Amygdala (tissue), 56 donors: ENCODE results near the gene GPATCH8.
"Not testable (repeated sequence)": the region's sequence is repeated elsewhere in the genome, so short reads cannot be mapped to it uniquely, and the experiment has no call there.

Source experiments
- DNase-seq, 56 donors: peaks; one replicate each; lab custom pipeline; 2025; lab: John Stamatoyannopoulos, UW

GPATCH8 gene

GRCh38 chr17:44503147-44504029, at the start of gene GPATCH8:
Gene GPATCH8, minus strand, starts transcription at chr17:44503406. Its CDS starts 36 bp downstream, at chr17:44503370.
- peak; percentile 35 to 96 (median 88) for DNase-seq

GRCh38 chr17:44552361-44552760, 49.2 kb upstream of the GPATCH8 start:
- no peak for DNase-seq

GRCh38 chr17:44549686-44550085, 46.5 kb upstream of the GPATCH8 start:
- DNase-seq: no peak

GRCh38 chr17:44548376-44549230, 45.4 kb upstream of the GPATCH8 start:
- DNase-seq: no peak

GRCh38 chr17:44547625-44548267, 44.5 kb upstream of the GPATCH8 start:
- DNase-seq: peak in 10 of 56 donors; percentile 8 to 24 (median 9)

- no peak for DNase-seq
These were observed 43.7 kb upstream of the GPATCH8 start for GRCh38 chr17:44546671-44547606.

- DNase-seq: no peak
These were observed 40.8 kb upstream of the GPATCH8 start for GRCh38 chr17:44543905-44544523.

GRCh38 chr17:44543213-44543904, 40.2 kb upstream of the GPATCH8 start:
- DNase-seq: no peak

- no peak for DNase-seq
These were observed 38.8 kb upstream of the GPATCH8 start for GRCh38 chr17:44541884-44542581.

GRCh38 chr17:44540246-44541084, 37.3 kb upstream of the GPATCH8 start:
- DNase-seq: no peak

GRCh38 chr17:44539673-44540072, 36.5 kb upstream of the GPATCH8 start:
- peak in 1 of 56 donors; percentile 7 for DNase-seq

- not testable (repeated sequence) for DNase-seq
These were observed 34.7 kb upstream of the GPATCH8 start for GRCh38 chr17:44537922-44538321.

GRCh38 chr17:44536090-44536953, 33.1 kb upstream of the GPATCH8 start:
- DNase-seq: peak in 3 of 56 donors; percentile 5 to 13 (median 5)

- DNase-seq: peak in 53 of 56 donors; percentile 8 to 87 (median 53)
These were observed 30.5 kb upstream of the GPATCH8 start for GRCh38 chr17:44533533-44534246.

- DNase-seq: peak in 1 of 56 donors; percentile 4
These were observed 27.8 kb upstream of the GPATCH8 start for GRCh38 chr17:44530896-44531418.
